GM10266 (cell line): ENCODE results near the gene AFF3.

Source experiments
- DNase-seq: peaks from one replicate; pipeline ENCODE4 v3.0.0; 2012; ENCODE audit errors: extremely low spot score
- CTCF ChIP-seq: IDR thresholded peaks from 2 replicates; pipeline ENCODE4 v1.5.1; 2012; ENCODE audit warnings: mild to moderate bottlenecking, low read depth; ENCODE audit not compliant: control insufficient read depth, insufficient read depth; ENCODE audit errors: missing control alignments

The AFF3 gene

GRCh38 chr2:100011272-100011731 lies 131.1 kb downstream of the AFF3 start:
- no peak for DNase-seq
- TF ChIP-seq CTCF: no peak

GRCh38 chr2:100010606-100011005 lies 131.8 kb downstream of the AFF3 start:
- DNase-seq: no peak
- TF ChIP-seq CTCF: no peak

GRCh38 chr2:100009743-100010142 lies 132.6 kb downstream of the AFF3 start:
- no peak for DNase-seq
- TF ChIP-seq CTCF: no peak

- TF ChIP-seq CTCF: no peak
- no peak for DNase-seq
Measured at GRCh38 chr2:100008956-100009355, 133.4 kb downstream of the AFF3 start.

GRCh38 chr2:100006516-100006915 lies 135.9 kb downstream of the AFF3 start:
- TF ChIP-seq CTCF: no peak
- no peak for DNase-seq

- DNase-seq: no peak
- TF ChIP-seq CTCF: no peak
Measured at GRCh38 chr2:100004959-100005387, 137.4 kb downstream of the AFF3 start.

- no peak for TF ChIP-seq CTCF
- no peak for DNase-seq
Measured at GRCh38 chr2:100004348-100004884, 138.0 kb downstream of the AFF3 start.
